ENCODE results near the gene FGFR3.

DNA sequence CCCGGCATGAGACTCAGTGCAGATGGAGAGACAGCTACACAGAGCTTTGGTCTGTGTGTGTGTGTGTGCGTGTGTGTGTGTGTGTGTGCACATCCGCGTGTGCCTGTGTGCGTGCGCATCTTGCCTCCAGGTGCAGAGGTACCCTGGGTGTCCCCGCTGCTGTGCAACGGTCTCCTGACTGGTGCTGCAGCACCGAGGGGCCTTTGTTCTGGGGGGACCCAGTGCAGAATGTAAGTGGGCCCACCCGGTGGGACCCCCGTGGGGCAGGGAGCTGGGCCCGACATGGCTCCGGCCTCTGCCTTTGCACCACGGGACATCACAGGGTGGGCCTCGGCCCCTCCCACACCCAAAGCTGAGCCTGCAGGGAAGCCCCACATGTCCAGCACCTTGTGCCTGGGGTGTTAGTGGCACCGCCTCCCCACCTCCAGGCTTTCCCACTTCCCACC is 14.3 kb downstream of the FGFR3 start:
- TF ChIP-seq, protein P1, sequence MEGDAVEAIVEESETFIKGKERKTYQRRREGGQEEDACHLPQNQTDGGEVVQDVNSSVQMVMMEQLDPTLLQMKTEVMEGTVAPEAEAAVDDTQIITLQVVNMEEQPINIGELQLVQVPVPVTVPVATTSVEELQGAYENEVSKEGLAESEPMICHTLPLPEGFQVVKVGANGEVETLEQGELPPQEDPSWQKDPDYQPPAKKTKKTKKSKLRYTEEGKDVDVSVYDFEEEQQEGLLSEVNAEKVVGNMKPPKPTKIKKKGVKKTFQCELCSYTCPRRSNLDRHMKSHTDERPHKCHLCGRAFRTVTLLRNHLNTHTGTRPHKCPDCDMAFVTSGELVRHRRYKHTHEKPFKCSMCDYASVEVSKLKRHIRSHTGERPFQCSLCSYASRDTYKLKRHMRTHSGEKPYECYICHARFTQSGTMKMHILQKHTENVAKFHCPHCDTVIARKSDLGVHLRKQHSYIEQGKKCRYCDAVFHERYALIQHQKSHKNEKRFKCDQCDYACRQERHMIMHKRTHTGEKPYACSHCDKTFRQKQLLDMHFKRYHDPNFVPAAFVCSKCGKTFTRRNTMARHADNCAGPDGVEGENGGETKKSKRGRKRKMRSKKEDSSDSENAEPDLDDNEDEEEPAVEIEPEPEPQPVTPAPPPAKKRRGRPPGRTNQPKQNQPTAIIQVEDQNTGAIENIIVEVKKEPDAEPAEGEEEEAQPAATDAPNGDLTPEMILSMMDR (IDR thresholded peaks at IDR 0.05; ENCODE audit: low read depth, low read length): no peak
- TF ChIP-seq MYC (IDR thresholded peaks at IDR 0.05; ENCODE audit: low read depth, low read length) (no peak), POLR2A (IDR thresholded peaks at IDR 0.05; ENCODE audit: extremely low read depth, insufficient read length) (no peak)

Data from NB4 (cell line).